PC-3 (cell line): ENCODE data around the gene CTSE.

ENCODE experiments used
- EZH2 ChIP-seq: fragments of 300-600 bp; sonication (generic); IDR thresholded peaks from one replicate; pipeline ENCODE4 v1.6.1; 2017; ENCODE audit warnings: antibody characterized with exemption, mild to moderate bottlenecking, low read length; ENCODE audit not compliant: unreplicated experiment
- TF ChIP-seq, protein P1 (sequence below): fragments of 300-600 bp; sonication (generic); conservative IDR thresholded peaks from 2 replicates; pipeline ENCODE4 v1.5.1; 2017; ENCODE audit warnings: antibody characterized with exemption, low read depth, mild to moderate bottlenecking, low read length

DNA sequence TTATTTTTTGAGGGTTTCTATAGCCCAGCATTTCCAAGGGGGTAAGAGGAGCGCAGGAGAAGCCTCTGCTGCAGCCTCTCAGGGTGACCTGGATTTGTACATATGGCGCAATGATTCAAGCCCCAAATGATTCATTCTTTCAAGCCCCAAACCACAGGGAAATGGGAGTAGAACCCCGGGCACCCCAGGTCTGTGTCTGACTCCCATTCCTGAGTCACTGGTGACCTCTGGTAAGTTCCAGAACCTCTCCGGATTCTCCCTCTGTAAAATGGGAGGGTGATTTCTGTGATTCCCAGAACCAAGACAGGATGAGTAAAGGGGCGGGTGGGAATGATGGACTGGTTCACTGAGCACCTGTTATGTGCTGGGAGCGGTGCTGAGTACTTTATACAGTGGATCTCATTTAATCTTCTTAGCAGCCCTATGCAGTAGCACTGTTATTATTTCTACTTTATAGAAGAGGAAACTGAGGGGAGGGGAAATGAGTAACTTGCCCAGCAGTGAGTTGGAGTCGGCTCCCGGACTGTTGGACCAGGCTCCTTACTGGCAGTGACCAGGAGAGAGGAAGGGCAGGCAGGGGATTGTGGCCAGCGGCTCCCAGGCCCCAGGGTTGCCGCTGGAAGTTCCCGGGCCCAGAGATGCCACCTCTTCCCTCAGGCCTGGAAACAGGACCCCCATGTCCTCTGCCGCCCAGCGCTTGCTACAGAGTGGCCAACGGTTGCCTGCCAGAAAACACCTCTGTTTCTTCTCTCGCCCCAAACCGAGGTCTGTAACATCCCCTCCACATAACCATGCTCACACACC lies 60.1 kb downstream of the CTSE start:
- no peak for TF ChIP-seq EZH2
- TF ChIP-seq, protein P1, sequence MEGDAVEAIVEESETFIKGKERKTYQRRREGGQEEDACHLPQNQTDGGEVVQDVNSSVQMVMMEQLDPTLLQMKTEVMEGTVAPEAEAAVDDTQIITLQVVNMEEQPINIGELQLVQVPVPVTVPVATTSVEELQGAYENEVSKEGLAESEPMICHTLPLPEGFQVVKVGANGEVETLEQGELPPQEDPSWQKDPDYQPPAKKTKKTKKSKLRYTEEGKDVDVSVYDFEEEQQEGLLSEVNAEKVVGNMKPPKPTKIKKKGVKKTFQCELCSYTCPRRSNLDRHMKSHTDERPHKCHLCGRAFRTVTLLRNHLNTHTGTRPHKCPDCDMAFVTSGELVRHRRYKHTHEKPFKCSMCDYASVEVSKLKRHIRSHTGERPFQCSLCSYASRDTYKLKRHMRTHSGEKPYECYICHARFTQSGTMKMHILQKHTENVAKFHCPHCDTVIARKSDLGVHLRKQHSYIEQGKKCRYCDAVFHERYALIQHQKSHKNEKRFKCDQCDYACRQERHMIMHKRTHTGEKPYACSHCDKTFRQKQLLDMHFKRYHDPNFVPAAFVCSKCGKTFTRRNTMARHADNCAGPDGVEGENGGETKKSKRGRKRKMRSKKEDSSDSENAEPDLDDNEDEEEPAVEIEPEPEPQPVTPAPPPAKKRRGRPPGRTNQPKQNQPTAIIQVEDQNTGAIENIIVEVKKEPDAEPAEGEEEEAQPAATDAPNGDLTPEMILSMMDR = no peak
